Measurements from ENCODE around the gene PTPN9.
"Not testable (repeated sequence)": the region's sequence is repeated elsewhere in the genome, so short reads cannot be mapped to it uniquely, and the experiment has no call there.

The PTPN9 gene

DNA sequence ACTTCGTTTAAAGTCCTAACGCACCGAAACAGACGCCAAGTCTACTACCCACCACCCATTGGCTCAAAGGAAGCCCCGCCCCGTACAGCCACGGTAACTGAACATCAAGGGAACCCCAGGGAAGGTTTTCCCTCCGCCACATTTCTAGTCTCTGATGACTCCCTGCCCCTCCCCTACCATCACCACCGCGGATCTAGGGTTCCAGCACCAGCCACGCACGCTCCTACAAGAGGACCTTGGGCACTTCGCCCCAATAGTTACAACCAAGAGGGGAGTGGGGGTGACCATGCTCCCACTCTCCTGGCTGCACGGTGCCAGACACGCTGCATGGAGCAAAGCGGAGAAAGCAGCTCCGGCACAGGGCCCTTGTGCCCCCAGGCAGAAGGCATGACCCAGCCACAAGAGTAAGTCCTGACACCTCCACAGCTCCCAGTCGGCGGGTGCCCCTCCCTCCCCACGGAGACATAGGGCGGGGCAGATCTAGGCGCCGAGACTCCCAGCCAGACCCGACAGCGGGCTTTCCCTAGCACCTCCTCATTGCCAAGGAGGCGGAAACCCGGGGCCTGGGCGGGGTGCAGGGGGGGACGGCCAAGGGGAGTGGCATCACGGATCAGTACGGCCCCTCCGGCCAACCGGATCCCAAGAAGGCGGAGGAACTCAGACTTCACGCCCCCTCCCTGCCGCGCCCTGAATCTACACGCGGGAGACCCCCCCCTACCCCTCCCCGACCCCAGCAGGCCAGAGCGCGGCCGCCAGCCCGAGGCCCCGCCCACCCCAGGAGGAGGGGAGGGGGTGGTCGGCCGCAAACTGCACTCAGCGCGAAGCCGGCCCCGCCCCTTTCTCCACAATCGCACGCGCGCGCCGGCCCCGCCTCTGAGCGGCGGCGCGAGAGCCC lies 128.6 kb downstream of the PTPN9 start:
- peak; percentile 71 for DNase-seq (ENCODE audit: insufficient read length, low spot score)
- TF ChIP-seq POLR2A (IDR thresholded peaks at IDR 0.05; ENCODE audit: low read depth, low read length): no peak
- FAIRE-seq: no peak

DNA sequence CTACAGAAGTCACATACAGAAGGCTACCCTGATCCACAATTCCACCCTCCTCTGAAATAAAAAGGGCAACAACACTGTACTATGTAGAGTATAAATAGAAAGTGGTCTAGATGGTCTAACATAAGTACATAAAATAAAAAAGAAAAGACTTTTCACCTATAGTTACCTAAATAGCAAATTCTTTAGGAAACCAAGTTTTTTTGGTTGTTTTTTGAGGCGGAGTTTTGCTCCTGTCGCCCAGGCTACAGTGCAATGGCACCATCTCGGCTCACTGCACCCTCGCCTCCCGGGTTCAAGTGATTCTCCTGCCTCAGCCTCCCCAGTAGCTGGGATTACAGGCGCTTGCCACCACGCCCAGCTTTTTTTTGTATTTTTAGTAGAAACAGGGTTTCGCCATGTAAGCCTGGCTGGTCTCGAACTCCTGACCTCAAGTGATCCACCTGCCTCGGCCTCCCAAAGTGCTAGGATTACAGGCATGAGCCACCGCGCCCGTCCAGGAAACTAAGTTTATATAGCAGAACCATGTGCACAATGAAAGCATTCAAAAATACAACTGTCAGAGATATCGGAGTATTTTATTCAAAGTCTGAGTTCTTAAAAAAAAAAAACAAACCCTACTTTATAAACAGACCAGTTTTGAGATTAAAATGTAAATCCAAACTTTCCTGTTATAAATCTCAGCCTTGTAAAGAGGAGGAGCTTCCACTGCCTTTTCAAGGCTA lies 129.4 kb downstream of the PTPN9 start:
- no peak for TF ChIP-seq POLR2A (IDR thresholded peaks at IDR 0.05; ENCODE audit: low read depth, low read length)
- FAIRE-seq (no peak), DNase-seq (ENCODE audit: insufficient read length, low spot score) (no peak)

DNA sequence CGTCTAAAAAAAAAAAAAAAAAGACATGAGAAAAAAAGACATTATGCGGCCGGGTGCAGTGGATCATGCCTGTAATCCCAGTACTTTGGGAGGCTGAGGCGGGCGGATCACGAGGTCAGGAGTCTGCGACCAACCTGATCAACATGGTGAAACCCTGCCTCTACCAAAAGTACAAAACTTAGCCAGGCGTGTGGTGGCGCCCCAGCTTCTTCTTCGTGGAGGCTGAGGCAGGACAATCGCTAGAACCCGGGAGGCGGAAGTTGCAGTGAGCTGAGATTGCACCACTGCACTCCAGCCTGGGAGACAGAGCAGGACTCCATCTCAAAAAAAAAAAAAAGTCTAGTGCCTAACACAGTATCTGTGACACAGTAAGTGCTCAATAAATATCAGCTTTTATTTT lies 130.9 kb downstream of the PTPN9 start:
- DNase-seq (ENCODE audit: insufficient read length, low spot score); FAIRE-seq: not testable (repeated sequence)

DNA sequence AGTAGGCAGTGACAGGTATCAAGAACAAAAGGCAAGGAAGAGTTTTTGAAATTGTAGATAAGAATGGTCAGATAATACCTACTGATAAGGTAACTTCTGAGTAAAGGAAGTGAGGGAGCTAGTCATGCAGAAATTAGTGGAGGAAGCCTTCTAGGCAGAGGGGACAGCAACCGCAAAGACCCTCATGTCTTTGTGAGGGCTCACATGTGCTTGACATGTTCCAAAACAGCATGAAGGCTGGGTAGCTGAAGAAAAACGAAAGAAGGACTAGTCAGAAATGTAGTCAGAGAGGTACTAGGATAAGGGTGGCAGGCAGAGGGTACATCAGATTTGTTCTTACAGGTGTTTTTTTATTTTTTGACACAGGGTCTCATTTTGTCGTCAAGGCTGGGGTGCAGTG lies 133.0 kb downstream of the PTPN9 start:
- TF ChIP-seq POLR2A (IDR thresholded peaks at IDR 0.05; ENCODE audit: low read depth, low read length): no peak
- FAIRE-seq (no peak), DNase-seq (ENCODE audit: insufficient read length, low spot score) (no peak)

DNA sequence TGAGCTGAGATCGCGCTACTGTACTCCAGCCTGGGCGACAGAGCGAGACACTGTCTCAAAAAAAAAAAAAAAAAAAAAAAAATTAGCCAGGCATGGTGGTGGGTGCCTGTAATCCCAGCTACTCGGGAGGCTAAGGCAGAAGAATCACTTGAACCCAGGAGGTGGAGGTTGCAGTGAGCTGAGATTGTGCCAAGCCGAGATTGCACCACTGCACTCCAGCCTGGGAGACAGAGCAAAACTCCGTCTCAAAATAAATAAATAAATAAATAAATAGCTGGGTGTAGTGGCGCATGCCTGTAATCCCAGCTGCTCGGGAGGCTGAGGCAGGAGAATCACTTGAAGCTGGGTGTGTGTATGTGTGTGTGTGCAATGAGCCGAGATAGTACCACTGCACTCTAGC lies 133.8 kb downstream of the PTPN9 start:
- not testable (repeated sequence) for DNase-seq (ENCODE audit: insufficient read length, low spot score); FAIRE-seq

DNA sequence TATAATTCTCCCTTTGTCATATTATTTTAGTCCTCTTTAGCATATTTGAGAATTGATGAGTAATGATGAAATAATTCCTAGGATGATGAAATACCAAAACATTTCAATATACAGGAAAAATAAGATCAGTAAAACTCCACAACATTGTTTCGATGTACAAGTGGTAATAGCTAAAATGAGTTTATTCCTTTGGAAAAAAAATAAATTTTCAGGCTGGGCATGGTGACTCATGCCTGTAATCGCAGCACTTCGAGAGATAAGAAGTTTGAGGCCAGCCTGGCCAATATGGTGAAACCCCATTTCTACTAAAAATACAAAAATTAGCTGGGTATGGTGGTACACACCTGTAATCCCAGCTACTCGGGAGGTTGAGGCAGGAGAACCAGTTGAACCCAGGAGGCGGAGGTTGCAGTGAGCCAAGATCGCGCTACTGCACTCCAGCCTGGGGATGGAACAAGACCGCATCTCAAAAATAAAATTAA lies 135.1 kb downstream of the PTPN9 start:
- not testable (repeated sequence) for DNase-seq (ENCODE audit: insufficient read length, low spot score); FAIRE-seq

DNA sequence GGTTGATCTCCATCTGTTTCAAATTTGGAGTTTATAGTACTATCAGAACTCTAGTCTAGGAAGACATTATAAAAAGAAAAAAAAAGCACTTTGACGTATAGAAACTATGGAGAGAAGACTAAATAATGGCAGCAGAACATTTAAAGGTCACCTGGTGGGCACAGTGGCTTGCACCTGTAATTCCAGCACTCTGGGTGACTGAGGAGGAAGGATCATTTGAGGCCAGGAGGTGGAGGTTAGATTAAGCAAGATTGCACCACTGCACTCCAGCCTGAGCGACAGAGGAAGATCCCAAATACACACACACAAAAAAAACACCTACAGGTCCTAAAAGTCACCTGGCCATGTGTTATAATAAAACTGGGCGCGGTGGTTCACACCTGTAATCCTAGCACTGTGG lies 141.4 kb downstream of the PTPN9 start:
- no peak for TF ChIP-seq POLR2A (IDR thresholded peaks at IDR 0.05; ENCODE audit: low read depth, low read length)
- FAIRE-seq (no peak), DNase-seq (ENCODE audit: insufficient read length, low spot score) (no peak)

DNA sequence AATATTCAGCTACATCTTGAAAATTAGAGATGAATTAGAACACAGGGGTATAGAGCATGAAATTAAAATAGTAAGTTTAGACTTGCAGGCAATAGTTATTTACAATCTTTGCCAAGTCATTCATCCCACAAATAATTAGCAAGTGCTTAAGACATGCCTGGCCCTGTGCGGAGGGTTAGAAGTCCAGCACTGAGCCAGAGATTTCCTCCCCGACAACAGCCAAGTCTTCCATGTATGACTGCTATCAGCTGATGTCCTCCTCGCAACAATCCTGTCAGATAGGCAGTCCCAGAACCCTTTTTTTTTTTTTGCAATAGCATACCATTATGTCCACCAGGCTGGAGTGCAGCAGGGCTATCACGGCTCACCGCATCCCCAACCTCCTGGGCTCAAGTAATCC lies 142.2 kb downstream of the PTPN9 start:
- no peak for TF ChIP-seq POLR2A (IDR thresholded peaks at IDR 0.05; ENCODE audit: low read depth, low read length)
- no peak for DNase-seq (ENCODE audit: insufficient read length, low spot score)
- FAIRE-seq: no peak

DNA sequence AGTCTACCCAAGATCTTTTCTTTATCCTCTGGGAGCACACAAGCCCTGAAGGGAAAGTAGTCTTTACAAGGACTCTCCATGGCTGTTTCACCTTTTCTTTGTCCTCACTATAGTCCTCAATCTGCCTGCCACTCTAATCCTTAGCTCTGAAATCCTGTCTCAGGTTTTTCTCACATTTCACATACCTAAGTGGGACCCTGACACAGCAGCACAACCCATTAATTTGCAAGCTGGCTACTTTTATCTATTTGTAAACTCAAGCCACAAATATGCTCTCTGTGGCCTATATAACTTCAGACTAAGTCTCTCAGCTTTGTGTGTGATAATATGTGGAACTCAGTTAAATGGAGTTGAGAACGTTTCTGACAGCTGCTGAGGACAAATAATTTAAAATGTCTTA lies 147.4 kb downstream of the PTPN9 start:
- FAIRE-seq (no peak), DNase-seq (ENCODE audit: insufficient read length, low spot score) (no peak)

DNA sequence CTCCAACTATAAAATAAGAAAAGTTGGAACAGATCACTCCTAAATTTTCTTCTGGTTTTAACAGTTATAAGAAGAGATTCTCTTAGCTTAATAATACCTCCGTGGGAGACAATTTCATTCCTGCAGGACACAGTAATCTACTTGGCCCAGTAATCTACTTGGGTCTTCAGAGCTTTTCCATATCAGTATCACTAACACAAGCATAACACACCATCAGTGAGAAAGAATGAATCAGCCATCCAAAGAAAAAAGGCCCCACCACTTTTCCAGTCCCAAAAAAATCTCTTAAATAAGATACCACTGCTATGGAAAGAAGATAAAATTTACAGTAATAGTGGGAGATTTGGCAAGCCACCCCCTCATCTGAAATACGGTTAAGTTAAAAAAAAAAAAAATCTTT lies 147.8 kb downstream of the PTPN9 start:
- no peak for TF ChIP-seq POLR2A (IDR thresholded peaks at IDR 0.05; ENCODE audit: low read depth, low read length)
- no peak for FAIRE-seq

More for the DNA sequence above, 147.4 kb downstream of the PTPN9 start:
- TF ChIP-seq POLR2A (IDR thresholded peaks at IDR 0.05; ENCODE audit: low read depth, low read length): no peak

DNA sequence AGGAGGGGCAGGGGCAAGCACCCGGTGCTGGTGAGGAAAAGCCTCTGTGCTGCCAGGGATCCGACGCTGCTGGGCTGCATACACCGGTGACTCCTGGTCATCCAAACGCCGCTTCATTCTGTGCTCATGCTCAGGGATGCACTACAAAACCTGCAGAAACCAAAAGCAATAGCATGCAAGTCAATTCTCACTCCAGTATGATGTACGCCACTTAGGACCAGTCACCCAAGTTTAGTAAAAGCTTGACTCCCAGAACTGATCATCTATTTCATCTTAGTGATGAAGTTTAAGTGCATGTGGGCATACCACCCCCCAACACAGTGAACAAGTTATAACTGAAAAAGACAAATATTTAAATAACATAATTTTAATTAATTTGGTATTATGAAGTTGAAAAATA lies 148.9 kb downstream of the PTPN9 start:
- no peak for TF ChIP-seq POLR2A (IDR thresholded peaks at IDR 0.05; ENCODE audit: low read depth, low read length)
- no peak for DNase-seq (ENCODE audit: insufficient read length, low spot score)
- no peak for FAIRE-seq

More for the DNA sequence above, 147.8 kb downstream of the PTPN9 start:
- DNase-seq (ENCODE audit: insufficient read length, low spot score): no peak

DNA sequence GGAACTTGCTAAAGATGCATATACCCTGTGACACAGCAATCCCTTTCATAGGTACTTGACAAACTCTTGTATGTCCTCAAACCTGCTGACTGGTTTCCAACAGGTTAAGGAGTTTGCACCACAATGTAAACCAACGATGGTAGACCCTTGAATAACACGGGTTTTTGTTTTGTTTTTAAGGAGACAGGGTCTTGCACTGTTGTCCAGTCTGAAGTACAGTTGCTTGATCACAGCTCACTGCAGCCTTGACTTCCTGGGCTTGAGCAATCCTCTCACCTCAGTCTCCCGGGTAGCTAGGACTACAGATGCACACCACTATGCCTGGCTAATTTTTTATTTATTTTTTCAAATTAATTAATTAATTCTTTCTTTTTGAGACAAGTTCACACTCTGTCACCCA lies 151.0 kb downstream of the PTPN9 start:
- TF ChIP-seq POLR2A (IDR thresholded peaks at IDR 0.05; ENCODE audit: low read depth, low read length): no peak
- DNase-seq (ENCODE audit: insufficient read length, low spot score) (no peak), FAIRE-seq (no peak)

DNA sequence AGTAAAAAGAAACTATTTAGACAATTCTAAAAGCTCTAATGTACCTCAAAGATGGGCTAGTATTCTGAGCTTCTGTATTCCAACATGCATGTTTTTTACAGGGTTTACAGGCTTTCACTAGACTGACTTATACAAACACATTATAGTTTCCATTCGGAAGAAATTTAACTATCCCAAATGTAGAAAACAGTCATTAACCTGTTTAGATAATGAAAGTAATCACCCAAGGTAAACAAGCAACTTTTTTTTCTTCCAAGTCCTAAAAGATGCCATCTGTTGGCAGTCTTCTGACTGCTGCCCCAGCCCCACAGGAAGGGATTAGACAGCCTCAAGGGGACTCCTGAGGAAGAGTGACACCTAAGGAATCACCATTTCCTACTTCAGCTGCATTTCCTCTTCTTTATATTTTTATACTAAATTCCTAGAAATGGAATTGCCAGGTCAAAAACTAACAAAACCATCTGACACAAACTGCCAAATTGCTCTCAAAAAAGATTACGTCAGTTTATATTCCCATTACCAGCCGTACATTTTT lies 153.1 kb downstream of the PTPN9 start:
- DNase-seq (ENCODE audit: insufficient read length, low spot score) (no peak), FAIRE-seq (no peak)
- TF ChIP-seq POLR2A (IDR thresholded peaks at IDR 0.05; ENCODE audit: low read depth, low read length): no peak

DNA sequence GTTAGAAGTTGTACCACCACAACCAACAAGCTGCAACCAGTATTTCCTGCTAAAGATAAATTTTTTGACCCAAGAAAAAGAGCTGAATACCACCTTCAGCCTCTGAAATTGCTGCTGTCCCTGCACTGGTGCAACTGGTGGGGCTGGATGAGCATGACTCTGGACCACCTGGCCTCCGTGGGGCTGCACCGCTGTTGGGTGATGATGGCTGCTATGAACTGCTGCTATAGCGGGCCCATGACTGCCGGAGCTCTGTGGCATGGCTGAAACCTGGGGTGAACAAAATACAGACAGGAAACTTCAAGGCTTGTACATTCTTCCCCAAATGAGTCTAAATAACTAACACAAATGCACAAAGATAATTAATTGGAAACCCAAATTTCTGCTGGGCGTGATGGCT lies 156.6 kb downstream of the PTPN9 start:
- TF ChIP-seq POLR2A (IDR thresholded peaks at IDR 0.05; ENCODE audit: low read depth, low read length): no peak
- DNase-seq (ENCODE audit: insufficient read length, low spot score): no peak
- FAIRE-seq: no peak

DNA sequence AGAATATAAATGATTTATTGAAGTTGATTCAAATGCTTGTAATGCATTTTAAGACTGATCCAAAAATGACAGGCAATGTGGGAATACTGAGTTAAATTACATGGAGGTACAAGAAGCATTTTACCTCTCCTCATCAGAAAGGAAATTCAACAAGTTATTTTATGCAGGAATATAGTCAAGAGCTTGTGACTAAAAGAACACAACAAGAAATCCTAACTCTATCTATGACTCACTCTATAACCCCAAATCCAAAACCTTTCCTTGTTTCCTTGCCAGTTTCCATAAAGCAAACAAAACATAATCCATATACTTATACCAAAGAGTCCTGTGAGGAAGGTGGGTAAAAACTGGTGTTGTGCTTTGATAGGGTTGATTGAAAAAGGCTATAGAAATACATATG lies 158.4 kb downstream of the PTPN9 start:
- DNase-seq (ENCODE audit: insufficient read length, low spot score) (no peak), FAIRE-seq (no peak)
- no peak for TF ChIP-seq POLR2A (IDR thresholded peaks at IDR 0.05; ENCODE audit: low read depth, low read length)
